ENCODE measurements around the gene DNHD1. TPM values are rescaled to one million over a fixed set of nuclear protein-coding genes. Genes with fewer than 3 reads are reported as not detected.

Gene DNHD1
- total RNA-seq, 1 experiment from 2014 or later = 11.5 TPM

DNA sequence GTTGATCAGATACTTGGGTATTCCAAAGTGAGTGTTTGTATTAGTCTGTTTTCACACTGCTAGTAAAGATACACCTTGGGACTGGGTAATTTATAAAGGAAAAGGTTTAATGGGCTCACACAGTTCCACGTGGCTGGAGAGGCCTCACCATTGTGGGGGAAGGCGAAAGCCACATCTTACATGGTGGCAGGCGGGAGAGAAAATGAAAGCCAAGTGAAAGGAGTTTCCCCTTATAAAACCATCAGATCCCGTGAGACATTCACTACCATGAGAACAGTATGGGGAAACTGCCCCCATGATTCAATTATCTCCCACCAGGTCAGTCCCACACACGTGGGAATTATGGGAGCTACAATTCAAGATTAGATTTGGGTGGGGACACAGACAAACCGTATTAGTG is 8.7 kb upstream of the DNHD1 start (continued):
- TF ChIP-seq RELA (CRISPR knock-in tag; IDR thresholded peaks at IDR 0.05; ENCODE audit: borderline replicate concordance) (no peak), ZNF416 (CRISPR knock-in tag; IDR thresholded peaks at IDR 0.05) (no peak), ZNF232 (CRISPR knock-in tag; IDR thresholded peaks at IDR 0.05) (no peak)
- TF ChIP-seq, protein P1, sequence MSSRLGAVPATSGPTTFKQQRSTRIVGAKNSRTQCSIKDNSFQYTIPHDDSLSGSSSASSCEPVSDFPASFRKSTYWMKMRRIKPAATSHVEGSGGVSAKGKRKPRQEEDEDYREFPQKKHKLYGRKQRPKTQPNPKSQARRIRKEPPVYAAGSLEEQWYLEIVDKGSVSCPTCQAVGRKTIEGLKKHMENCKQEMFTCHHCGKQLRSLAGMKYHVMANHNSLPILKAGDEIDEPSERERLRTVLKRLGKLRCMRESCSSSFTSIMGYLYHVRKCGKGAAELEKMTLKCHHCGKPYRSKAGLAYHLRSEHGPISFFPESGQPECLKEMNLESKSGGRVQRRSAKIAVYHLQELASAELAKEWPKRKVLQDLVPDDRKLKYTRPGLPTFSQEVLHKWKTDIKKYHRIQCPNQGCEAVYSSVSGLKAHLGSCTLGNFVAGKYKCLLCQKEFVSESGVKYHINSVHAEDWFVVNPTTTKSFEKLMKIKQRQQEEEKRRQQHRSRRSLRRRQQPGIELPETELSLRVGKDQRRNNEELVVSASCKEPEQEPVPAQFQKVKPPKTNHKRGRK (CRISPR knock-in tag; IDR thresholded peaks at IDR 0.05; ENCODE audit: borderline replicate concordance) = no peak
- TF ChIP-seq, protein P2, sequence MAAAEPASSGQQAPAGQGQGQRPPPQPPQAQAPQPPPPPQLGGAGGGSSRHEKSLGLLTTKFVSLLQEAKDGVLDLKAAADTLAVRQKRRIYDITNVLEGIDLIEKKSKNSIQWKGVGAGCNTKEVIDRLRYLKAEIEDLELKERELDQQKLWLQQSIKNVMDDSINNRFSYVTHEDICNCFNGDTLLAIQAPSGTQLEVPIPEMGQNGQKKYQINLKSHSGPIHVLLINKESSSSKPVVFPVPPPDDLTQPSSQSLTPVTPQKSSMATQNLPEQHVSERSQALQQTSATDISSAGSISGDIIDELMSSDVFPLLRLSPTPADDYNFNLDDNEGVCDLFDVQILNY (CRISPR knock-in tag; IDR thresholded peaks at IDR 0.05) = no peak

DNA sequence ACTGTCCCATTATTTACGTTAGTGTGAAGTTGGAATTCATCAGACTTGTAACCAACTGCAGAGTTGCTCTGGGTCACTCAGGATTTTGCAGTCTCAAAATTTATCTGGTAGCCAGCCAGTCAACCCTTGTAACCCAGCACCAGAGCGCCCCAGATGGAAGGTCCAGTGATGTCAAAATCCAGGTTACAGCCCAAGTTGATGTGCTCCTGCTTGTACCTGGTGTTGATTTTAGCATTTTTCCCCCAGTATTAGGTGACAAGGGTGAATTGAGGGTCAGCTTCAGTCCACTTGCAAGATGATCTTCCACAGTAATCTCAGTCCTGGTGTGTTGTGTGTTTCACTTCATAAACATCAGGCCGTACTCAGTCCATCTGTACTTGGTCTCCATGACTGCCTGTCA is 8.3 kb upstream of the DNHD1 start:
- H3K27ac Mint-ChIP-seq = no peak overlapping the region
- H3K9me3 Mint-ChIP-seq = no peaks in the 10 kb centered on the region
- DNase-seq (ENCODE audit: low spot score) (no peak), ATAC-seq (no peak)
- TF ChIP-seq, protein P3, sequence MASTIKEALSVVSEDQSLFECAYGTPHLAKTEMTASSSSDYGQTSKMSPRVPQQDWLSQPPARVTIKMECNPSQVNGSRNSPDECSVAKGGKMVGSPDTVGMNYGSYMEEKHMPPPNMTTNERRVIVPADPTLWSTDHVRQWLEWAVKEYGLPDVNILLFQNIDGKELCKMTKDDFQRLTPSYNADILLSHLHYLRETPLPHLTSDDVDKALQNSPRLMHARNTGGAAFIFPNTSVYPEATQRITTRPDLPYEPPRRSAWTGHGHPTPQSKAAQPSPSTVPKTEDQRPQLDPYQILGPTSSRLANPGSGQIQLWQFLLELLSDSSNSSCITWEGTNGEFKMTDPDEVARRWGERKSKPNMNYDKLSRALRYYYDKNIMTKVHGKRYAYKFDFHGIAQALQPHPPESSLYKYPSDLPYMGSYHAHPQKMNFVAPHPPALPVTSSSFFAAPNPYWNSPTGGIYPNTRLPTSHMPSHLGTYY (CRISPR knock-in tag; IDR thresholded peaks at IDR 0.05) = no peak
- TF ChIP-seq ZNF138 (CRISPR knock-in tag; conservative IDR thresholded peaks at IDR 0.05) (no peak), TEAD4 (CRISPR knock-in tag; IDR thresholded peaks at IDR 0.05) (no peak), ZNF671 (CRISPR knock-in tag; IDR thresholded peaks at IDR 0.05) (no peak), NFE2L1 (CRISPR knock-in tag; IDR thresholded peaks at IDR 0.05) (no peak), TEAD1 (CRISPR knock-in tag; IDR thresholded peaks at IDR 0.05) (no peak), CREM (CRISPR knock-in tag; IDR thresholded peaks at IDR 0.05) (no peak), KAT7 (CRISPR knock-in tag; IDR thresholded peaks at IDR 0.05; ENCODE audit: borderline replicate concordance) (no peak), ZBTB21 (CRISPR knock-in tag; IDR thresholded peaks at IDR 0.05; ENCODE audit: borderline replicate concordance) (no peak), MXD4 (CRISPR knock-in tag; IDR thresholded peaks at IDR 0.05; ENCODE audit: borderline replicate concordance) (no peak), CREB1 (CRISPR knock-in tag; IDR thresholded peaks at IDR 0.05) (no peak), SOX15 (CRISPR knock-in tag; IDR thresholded peaks at IDR 0.05) (no peak)
- TF ChIP-seq, protein P4, sequence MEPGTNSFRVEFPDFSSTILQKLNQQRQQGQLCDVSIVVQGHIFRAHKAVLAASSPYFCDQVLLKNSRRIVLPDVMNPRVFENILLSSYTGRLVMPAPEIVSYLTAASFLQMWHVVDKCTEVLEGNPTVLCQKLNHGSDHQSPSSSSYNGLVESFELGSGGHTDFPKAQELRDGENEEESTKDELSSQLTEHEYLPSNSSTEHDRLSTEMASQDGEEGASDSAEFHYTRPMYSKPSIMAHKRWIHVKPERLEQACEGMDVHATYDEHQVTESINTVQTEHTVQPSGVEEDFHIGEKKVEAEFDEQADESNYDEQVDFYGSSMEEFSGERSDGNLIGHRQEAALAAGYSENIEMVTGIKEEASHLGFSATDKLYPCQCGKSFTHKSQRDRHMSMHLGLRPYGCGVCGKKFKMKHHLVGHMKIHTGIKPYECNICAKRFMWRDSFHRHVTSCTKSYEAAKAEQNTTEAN (CRISPR knock-in tag; IDR thresholded peaks at IDR 0.05) = no peak
- TF ChIP-seq, protein P5, sequence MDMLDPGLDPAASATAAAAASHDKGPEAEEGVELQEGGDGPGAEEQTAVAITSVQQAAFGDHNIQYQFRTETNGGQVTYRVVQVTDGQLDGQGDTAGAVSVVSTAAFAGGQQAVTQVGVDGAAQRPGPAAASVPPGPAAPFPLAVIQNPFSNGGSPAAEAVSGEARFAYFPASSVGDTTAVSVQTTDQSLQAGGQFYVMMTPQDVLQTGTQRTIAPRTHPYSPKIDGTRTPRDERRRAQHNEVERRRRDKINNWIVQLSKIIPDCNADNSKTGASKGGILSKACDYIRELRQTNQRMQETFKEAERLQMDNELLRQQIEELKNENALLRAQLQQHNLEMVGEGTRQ (CRISPR knock-in tag; IDR thresholded peaks at IDR 0.05) = no peak
- TF ChIP-seq, protein P6, sequence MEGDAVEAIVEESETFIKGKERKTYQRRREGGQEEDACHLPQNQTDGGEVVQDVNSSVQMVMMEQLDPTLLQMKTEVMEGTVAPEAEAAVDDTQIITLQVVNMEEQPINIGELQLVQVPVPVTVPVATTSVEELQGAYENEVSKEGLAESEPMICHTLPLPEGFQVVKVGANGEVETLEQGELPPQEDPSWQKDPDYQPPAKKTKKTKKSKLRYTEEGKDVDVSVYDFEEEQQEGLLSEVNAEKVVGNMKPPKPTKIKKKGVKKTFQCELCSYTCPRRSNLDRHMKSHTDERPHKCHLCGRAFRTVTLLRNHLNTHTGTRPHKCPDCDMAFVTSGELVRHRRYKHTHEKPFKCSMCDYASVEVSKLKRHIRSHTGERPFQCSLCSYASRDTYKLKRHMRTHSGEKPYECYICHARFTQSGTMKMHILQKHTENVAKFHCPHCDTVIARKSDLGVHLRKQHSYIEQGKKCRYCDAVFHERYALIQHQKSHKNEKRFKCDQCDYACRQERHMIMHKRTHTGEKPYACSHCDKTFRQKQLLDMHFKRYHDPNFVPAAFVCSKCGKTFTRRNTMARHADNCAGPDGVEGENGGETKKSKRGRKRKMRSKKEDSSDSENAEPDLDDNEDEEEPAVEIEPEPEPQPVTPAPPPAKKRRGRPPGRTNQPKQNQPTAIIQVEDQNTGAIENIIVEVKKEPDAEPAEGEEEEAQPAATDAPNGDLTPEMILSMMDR (IDR thresholded peaks at IDR 0.05) = no peak
- TF ChIP-seq, protein P7, sequence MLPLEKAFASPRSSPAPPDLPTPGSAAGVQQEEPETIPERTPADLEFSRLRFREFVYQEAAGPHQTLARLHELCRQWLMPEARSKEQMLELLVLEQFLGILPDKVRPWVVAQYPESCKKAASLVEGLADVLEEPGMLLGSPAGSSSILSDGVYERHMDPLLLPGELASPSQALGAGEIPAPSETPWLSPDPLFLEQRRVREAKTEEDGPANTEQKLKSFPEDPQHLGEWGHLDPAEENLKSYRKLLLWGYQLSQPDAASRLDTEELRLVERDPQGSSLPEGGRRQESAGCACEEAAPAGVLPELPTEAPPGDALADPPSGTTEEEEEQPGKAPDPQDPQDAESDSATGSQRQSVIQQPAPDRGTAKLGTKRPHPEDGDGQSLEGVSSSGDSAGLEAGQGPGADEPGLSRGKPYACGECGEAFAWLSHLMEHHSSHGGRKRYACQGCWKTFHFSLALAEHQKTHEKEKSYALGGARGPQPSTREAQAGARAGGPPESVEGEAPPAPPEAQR (CRISPR knock-in tag; IDR thresholded peaks at IDR 0.05) = no peak
- TF ChIP-seq, protein P8, sequence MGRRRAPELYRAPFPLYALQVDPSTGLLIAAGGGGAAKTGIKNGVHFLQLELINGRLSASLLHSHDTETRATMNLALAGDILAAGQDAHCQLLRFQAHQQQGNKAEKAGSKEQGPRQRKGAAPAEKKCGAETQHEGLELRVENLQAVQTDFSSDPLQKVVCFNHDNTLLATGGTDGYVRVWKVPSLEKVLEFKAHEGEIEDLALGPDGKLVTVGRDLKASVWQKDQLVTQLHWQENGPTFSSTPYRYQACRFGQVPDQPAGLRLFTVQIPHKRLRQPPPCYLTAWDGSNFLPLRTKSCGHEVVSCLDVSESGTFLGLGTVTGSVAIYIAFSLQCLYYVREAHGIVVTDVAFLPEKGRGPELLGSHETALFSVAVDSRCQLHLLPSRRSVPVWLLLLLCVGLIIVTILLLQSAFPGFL (CRISPR knock-in tag; IDR thresholded peaks at IDR 0.05; ENCODE audit: borderline replicate concordance) = no peak
- TF ChIP-seq, protein P2 (CRISPR knock-in tag; IDR thresholded peaks at IDR 0.05) = no peak
- no peak overlapping the region for H3K4me3 Mint-ChIP-seq
- ChIA-PET CTCF (interaction anchor here (3.0 kb wide), 1 partner anchor 17 kb away, joined by 12 read pairs; no protein-coding TSS in a partner anchor), POLR2A (no interaction called here)
- H3K4me1 Mint-ChIP-seq = no peaks in the 10 kb centered on the region
- no peaks in the 10 kb centered on the region for H3K27me3 Mint-ChIP-seq (ENCODE audit: low read depth)
- H3K36me3 Mint-ChIP-seq = no peaks in the 10 kb centered on the region; the same call in 1 of the 2 replicates
